Stimulated activated CD4-positive, alpha-beta T cell treated with anti-CD3 and anti-CD28 coated beads, TNF-alpha, amount 100 ng/mL, for 48 hours (primary cell): ENCODE results near the gene FBXO17.

Experiments used
- DNase-seq, 3 donors: peaks; one replicate each; pipeline ENCODE4 v3.0.0-alpha.2; 2020; ENCODE audit warnings: low read depth in 3 of 3

The FBXO17 gene

DNA sequence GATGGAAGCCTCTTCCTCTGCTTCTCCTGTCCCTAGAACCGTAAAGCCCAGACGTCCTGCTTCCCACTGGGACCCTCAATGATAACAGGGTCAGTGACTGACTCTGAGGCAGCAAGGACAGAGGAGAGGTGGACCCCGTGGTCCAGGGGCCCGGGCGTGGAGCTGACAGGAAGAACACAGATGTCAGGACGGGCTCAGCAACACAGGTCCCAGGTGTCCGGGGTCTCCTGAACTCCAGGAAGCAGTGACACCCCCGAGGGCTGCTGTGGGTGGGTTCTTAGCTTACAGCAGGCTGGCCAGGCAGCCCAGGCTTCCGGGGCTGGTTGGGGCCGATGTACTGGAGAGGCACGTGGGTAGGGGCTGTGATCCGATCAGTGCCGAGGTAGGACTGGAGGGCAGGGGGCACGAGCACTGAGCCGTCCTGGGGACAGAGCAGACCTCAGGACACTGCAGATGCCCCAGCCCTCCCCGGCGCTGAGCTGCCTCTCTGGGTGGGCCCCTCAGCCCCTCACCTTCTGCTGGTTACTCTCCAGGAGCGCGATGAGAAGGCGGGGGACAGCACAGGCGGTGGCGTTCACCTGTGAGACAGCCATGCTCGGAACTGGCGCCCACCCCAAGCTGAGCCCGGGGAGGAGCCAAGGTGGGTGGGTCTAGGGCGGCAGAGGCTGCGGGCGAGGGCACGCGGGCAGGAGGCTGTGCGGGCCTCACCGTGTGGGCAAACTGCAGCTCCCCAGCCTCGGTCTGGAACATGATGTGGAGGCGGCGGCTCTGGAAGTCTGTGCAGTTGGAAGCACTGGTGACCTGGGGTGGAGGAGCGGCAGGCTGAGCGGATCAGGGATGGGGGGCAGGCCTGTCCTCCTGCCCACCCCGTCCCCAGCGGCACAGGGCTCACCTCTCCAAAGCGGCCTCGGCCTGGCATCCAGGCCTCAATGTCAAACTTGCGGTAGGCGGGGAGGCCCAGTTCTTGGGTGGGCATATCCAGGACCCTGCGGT is 59.9 kb downstream of the FBXO17 start:
- no peak for DNase-seq

DNA sequence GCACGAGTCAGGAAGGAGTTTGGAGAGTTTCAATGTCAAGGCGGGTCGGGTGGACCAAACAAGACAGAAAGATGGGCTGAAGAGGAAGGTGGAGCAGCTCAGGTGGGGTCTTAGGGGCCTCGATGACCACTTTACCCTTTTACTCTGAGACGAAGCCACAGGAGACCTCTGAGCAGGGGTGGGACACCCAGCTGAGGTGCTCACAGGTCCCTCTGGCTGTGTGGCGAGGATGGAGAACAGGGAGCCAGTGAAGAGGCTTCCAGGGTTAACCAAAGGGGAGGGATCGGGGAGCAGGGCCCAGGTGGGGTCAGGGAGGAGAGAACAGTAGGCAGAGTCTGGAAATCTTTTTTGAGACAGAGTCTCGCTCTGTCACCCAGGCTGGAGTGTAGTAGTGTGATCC is 61.6 kb downstream of the FBXO17 start:
- DNase-seq: no peak

DNA sequence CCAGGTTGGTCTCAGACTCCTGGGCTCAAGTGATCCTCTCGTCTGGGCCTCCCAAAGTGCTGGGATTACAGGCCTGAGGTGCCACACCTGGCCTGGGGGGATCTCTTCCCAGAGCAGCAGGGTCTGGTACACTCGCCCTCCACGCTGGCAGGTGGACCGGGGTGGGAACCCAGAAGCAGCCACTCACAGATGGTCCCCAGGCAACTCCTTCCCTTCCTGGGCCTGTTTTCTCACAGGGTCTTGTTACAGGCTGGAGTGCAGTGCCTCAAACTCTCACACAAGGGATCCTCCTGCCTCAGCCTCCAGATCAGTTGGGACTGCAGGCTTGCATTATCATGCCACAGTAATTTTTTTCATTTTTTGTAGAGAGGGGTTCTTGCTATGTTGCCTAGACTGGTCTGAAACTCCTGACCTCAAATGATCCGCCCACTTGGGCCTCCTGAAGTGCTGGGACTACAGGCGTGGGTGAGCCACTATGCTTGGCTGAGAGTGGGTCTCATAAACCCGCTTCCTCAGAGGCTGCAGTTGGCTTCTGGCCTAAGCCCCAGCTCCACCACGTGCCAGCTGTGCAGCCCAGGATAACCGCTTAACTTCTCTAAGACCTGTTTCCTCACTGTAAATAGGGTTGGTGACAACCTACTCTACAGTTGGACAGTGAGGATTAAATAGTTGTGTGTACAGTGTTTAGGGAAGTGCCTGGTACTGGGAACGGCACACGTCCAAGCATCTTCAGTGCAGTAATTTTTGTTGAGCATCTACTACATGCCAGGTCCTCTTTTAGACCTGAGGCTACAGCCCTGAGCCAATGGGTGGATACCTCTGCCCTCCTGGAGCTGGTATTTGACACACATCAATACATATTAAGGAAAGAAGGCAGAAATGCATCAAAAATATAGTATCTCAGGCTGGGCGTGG is 62.7 kb downstream of the FBXO17 start:
- no peak for DNase-seq

DNA sequence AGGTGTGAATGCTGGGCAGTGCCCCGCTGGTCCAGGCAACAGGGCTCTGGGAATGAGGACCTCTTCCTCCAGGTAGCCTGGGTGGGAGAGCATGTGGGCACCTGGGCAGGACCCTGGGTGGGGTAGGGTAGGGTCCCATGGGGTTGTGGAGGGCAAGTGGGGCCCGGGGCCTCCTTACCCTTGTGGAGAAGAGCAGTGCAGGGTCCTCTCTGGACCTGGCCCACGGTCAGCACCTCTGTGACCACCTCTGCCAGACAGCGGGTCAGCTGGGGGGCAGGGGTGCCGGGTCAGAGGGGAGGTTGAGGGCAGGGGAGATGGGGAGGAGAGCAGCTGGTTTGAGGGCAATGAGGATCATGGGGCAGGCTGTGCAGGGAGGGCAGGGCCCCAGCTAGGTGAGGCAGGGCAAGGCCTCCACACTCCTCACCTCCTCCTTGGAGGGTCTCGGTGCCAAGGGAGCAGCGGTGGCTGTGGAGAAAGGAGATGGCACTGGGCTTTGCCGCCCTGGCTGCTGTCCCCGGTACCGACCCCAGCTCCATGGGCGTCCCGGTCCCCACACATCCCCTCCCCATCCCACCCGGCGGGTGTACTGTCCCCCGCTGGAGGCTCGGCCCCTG is 64.0 kb downstream of the FBXO17 start:
- no peak for DNase-seq

DNA sequence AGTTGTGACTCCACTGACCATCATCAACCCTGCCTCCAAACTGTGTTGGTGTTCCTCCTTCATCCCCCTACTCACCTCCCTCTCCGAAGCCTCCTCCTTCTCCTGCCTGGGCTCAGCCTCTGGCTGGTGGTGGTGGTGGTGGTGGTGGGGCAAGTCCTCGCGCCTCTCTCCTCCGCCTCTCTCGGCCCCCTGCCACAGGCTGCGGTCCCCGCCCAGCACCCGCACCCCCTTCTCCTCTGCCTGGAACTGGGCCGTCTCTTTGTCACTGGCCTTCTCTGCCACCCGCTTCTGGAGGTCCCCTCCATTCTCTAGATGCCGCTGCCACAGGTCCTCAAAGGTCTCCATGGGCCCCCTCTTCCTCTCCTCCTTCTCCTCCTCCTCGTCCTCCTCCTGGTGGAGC is 65.1 kb downstream of the FBXO17 start:
- no peak for DNase-seq

DNA sequence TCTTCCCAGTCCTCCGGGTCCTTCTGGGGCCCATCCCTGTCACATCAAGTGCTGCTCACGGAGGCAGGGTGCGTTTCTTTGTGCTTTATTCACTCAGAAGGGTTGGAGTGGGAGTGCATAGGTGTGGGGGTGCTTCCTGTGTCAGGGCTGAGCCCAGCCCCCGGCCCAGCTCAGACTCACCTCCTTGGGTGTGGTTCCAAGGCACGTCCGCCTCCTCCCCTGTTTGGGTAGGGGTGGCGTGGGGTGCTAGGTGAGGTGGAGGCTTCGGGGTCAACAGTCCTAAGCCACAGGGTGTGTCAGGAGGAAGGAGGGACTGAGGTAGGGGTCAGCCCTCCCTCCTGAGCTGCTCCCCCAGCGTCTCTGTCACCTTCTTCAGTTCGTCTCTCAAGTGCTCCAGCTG is 66.6 kb downstream of the FBXO17 start:
- no peak for DNase-seq

DNA sequence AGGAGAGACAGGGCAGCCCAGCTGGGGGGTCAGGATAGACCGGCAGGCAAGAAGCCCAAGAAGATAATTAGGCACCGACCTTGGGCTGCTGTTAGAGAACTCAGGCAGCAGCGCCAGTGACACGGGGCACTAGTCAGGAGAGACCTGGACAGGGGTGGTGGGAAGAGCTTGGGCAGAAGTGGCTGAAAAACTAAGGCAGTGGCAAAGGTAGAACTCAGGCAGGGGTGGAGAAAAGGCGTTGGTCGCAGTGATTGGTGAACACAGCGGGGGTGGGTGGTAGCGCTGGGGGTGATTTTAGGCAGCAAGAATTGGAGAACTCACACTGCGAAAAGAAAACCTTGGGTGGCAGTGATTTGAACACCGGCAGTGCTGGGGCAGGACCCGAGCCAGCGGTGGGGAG is 67.9 kb downstream of the FBXO17 start:
- no peak for DNase-seq

DNA sequence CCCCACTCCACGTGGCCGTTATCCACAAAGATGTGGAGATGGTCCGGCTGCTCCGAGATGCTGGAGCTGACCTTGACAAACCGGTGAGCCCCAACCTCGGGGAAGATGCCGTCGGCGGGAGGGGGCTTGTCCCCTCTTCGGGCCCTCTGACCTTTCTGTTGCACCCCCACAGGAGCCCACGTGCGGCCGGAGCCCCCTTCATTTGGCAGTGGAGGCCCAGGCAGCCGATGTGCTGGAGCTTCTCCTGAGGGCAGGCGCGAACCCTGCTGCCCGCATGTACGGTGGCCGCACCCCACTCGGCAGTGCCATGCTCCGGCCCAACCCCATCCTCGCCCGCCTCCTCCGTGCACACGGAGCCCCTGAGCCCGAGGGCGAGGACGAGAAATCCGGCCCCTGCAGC is 68.3 kb downstream of the FBXO17 start:
- DNase-seq: no peak

DNA sequence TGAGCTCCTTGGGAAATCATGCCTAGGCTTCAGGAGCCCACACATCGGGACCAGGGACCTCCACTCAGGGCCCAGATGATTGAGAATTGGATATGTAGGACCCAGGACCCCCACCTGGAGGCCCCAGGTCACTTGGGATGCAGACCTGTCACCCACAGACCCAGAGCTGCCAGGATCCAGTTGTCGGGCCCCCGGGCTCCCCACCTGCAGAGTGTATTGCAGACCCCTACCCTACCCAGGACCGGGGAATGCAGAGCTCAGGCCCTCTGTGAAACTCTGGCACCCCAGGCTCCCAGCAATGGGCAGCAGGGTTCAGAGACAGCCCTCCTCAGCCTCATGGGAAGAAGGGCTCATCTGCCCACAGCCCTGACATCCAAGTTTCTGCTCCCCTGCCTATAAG is 69.9 kb downstream of the FBXO17 start:
- DNase-seq: no peak

DNA sequence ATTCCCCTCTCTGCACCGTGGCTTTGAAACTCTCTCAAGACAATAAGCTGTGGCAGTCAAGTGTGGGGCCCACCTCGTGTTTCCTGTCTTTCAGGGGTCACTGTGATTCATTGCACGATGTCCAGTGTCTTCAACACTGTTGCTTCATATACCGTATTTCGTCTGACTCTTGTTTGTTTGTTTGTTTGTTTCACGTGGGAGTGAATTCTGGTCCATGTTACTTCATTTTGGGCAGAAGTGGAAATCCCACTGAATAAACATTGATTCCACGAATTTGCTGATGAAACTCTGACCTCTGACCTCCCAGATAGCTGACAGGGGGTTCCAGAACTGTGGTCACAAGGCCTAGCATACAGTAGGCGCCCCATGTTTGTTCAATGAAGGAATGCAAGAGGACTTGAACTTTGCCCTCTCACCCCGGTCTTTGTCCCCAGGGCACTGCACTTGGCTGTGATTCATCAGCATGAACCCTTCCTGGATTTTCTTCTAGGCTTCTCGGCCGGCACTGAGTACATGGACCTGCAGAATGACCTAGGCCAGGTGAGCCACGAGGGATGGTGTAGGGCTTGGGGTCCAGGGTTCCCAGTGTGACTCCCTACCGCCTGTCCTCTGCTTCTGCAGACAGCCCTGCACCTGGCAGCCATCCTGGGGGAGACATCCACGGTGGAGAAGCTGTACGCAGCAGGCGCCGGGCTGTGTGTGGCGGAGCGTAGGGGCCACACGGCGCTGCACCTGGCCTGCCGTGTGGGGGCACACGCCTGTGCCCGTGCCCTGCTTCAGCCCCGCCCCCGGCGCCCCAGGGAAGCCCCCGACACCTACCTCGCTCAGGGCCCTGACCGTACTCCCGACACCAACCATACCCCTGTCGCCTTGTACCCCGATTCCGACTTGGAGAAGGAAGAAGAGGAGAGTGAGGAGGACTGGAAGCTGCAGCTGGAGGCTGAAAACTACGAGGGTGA is 70.7 kb downstream of the FBXO17 start:
- DNase-seq: no peak

DNA sequence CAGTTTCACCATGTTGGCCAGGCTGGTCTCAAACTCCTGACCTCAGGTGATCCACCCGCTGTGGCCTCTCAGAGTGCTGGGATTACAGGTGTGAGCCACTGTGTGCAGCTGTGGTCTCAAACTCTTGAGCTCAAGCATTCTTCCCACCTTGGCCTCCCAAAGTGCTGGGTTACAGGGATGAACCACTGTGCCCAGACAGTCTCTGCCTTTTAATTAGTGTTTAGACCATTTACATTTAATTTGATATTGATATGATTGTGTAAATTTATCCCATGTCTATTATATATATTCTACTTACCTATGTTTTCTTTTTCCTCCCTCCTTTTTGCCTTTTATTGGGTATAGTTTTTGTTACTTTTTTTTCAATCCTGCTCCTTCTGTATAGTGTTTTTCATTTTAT is 73.9 kb downstream of the FBXO17 start:
- no peak for DNase-seq

DNA sequence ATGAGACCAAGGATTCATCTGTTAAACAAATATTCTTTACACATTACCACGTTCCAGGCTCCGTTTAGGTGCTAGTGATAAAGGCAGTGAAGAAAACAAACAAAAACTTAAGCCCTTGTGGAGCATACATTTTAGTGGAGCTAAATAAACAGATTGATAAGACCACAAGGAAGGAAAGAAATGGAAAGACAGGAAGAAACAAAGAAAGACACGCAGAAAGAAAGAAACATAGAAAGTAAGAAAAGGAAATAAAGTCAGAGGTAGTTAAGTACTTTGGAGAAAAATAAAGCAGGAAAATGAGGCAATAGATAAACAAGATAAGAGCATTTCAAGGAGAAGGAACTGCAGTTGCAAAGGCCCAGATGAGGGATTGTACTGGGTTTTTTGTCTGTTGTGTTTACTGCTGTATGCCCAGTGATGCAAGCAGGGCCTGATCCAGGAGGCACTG is 74.8 kb downstream of the FBXO17 start:
- no peak for DNase-seq

DNA sequence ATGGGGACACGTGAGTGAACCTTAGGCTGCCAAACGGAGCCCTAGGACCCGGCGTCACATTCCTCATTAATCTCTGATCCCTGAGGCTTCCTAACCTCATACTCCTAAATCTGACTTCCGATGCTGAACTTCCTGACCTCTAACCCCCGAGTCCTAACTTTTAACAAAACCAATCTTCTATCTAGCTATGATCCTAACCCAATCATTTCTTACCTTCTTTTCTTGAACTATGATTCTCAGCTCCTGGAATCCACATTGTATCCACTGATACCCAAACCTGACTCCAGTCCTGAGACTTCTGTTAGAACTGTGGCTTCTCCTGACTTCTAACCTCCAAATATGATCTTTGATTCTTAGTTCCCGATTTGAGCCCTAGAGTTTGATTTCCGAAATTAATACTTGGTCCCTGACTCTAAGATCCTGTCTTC is 75.3 kb downstream of the FBXO17 start:
- DNase-seq: no peak

DNA sequence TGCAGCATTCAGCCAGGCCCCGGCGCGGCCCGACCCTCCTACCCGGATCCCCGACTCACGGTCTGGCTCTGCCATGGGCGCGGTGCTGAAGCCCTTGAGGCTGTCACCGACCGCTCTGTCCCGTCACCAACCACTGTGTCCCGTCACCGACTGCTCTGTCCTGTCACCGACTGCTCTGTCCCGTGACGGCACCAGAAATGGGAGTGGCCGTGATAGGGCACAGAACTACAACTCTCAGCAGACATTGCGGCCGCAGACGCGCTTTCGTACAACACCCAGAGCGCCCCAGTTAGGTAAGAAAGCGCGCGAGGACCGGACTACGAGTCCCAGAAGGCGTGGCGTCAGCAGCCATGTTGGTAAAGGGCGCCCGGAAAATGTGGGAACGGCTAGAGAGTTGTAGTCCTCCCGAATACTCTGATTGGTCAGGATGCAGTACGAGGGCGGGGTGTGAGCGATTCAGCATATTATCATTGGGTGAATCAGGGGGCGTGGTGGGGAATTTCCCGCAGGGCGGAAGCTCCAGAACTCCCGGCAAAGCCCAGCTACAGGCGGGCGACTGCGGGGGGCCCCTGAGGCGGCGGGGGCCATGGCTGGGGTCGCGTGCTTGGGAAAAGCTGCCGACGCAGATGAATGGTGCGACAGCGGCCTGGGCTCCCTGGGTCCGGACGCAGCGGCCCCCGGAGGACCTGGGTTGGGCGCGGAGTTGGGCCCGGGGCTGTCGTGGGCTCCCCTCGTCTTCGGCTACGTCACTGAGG is 75.9 kb downstream of the FBXO17 start, which contains the start of the genes NFKBIB and SIRT2:
NFKBIB (plus strand) TSS at position 523 of the 755 bp plus-strand sequence; CDS start at position 587, 64 bp downstream.
SIRT2 (minus strand) TSS at position 172 of the 755 bp plus-strand sequence; CDS start at position 75, 97 bp downstream.
- peak; percentile 98 to 100 (median 99) for DNase-seq

DNA sequence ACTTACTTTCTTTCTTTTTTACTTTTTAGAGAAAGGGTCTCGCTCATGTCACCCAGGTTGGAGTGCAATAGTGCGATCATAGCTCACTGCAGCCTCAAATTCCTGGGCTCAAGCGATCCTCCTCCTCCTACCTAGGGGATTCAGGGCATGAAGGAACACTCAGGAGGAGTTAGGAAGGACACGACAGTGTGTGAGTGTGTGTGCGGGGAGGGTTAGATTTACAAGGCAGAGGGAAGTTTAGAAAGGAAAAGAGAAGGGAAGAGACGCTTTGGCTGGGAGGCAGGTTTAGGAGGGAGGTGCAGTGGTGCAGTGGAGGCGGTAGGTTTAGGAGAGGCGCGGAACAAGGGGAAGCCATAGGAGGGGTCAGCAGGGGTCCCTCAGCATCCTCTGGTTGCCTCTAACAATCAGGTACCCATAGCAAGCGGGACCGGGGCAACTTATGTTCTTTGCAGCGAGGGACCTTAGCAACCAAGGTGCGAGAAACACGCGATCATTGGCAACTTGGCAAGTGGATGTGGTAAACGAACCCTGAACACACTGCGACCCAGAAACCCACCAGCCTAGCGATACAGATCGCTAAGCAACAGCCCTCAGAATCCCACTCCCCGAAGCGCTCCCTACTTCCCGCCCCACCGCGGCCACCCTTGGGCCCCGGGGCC is 76.6 kb downstream of the FBXO17 start:
- no peak for DNase-seq

DNA sequence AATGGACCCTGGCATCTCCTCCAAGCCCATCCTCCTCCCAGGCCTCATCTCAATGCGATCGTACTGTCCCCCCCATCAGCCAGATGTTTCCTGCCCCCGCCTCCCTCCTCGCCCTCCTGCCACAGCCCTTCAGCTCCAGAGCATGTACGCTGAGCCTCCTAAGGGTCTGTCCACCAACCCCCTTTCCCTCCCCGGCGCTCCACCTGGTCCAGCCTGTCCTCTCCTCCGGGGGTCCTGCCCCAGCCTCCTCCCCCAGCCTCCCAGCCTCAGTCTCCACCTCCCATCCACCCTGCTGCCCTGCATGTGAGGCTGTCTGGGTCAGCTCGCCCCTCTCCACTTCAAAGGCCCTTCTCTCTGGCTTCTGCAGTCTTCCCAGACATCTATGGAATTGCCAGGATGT is 80.6 kb downstream of the FBXO17 start:
- DNase-seq: no peak

DNA sequence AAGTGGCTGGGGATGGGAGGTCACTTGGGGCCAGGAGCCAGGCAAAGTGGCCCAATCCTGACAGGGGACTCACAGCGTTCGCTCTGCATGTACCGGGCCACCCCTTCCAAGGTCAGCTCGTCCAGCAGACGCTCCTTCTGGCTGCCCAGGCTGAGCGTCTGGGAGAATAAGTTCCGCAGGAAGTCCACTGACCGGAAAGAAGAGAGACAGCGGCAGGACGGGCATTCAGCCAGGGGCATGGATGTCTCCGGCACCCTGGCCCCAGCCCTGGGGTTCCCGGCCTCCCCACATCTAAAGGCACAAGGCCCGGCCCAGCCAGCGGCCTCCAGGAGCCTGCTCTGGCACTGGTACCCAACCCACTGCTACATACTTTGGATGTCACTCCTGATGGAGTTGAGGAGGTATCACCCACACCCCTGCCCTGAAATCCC is 82.2 kb downstream of the FBXO17 start:
- DNase-seq: no peak

DNA sequence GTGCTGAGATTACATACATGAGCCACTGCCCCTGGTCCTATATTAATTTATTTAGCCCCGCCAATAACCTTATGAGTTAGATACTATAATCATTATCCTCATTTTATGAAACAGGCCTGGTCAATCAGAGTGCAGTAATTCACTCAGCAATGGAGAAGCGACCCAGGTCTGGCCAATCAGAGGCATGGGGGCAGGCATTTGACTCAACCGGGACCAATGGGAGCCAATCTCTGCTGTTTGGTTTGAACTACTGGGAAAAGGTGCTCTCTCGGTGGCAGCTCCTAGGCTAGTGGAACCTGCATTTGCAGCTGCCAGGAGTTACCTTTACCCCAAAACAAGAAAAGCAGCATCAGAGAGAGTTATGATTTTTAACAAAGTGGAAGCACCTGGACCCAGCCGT is 82.7 kb downstream of the FBXO17 start:
- DNase-seq: no peak

DNA sequence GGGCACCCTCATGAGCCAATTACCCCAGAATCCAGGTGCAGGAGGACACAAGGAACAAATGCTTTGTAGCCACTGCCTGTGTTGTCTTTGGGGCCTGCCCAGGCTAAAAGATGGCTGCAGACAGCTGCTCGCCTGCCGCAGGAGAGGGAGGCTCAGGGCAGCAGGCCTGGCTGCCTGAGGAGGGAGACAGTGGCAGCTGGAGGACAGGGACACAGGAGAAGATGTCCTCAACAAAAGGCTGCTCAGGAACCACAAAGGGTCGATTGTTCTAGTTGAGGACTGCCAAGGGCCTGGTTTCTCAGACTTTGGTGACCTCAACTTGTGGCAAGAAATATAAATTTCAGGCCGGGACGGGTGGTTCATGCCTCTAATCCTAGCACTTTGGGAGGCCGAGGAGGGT is 83.8 kb downstream of the FBXO17 start:
- DNase-seq: no peak
